Progenitor cell of endocrine pancreas (in vitro differentiated cells): Measurements from ENCODE around the gene ADAR. TPM values are rescaled to one million over a fixed set of nuclear protein-coding genes. Genes with fewer than 3 reads are reported as not detected.

ENCODE experiments used
- DNase-seq: peaks from one replicate; pipeline ENCODE4 v3.0.0; 2021; ENCODE audit warnings: low spot score; ENCODE audit not compliant: unreplicated experiment
- H3K27ac Mint-ChIP-seq: 2 replicates; pipeline ENCODE4 v1.8.0; 2021; ENCODE audit warnings: mild to moderate bottlenecking, moderate library complexity, mixed read lengths
- H3K27me3 Mint-ChIP-seq: 2 replicates; pipeline ENCODE4 v1.8.0; 2021; ENCODE audit warnings: mixed read lengths
- H3K36me3 Mint-ChIP-seq: 2 replicates; pipeline ENCODE4 v1.8.0; 2022; ENCODE audit warnings: mixed read lengths; ENCODE audit not compliant: insufficient read depth
- H3K4me1 Mint-ChIP-seq: 2 replicates; pipeline ENCODE4 v1.8.0; 2021; ENCODE audit warnings: low read depth, mixed read lengths
- H3K4me3 Mint-ChIP-seq: 2 replicates; pipeline ENCODE4 v1.8.0; 2021; ENCODE audit warnings: low read depth, mild to moderate bottlenecking, moderate library complexity, mixed read lengths
- H3K9me3 Mint-ChIP-seq: 2 replicates; pipeline ENCODE4 v1.8.0; 2021; ENCODE audit warnings: low read depth, mixed read lengths
- total RNA-seq: library from RNA; stranded (reverse); gene quantifications from 2 replicates; pipeline ENCODE4 v1.2.1, GENCODE V29; 2021
- TF ChIP-seq, protein P1 (sequence below): fragments of 200-600 bp; sonication (generic); IDR thresholded peaks from one replicate; pipeline ENCODE4 v1.5.0; 2021; ENCODE audit warnings: antibody characterized with exemption, mild to moderate bottlenecking; ENCODE audit not compliant: unreplicated experiment

The ADAR gene
- total RNA-seq, 1 donor from 2014 or later: 179 TPM

DNA sequence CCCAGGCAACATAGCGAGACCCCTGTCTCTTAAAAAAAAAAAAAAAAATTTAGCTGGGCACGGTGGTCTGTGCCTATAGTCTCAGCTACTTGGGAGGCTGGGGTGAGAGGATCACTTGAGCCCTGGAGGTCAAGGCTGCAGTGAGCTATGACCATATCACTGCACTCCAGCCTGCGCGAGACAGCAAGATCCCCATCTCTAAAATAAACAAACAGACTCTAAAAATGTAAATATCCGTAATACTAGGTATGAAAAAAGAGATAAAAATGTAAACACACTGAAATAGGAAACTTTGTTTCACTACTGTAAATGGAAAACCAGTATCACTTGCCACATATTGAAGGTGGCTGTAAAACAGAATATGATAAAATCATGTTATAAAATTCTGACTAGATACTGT lies 17.2 kb downstream of the ADAR start:
- Mint-ChIP-seq H3K4me1 (no peaks in the 10 kb centered on the region), H3K36me3 (peaks cover 32% of the 10 kb centered on the region), H3K27ac (no peak overlapping the region), H3K27me3 (no peaks in the 10 kb centered on the region), H3K4me3 (no peak overlapping the region), H3K9me3 (no peaks in the 10 kb centered on the region)
- TF ChIP-seq, protein P1, sequence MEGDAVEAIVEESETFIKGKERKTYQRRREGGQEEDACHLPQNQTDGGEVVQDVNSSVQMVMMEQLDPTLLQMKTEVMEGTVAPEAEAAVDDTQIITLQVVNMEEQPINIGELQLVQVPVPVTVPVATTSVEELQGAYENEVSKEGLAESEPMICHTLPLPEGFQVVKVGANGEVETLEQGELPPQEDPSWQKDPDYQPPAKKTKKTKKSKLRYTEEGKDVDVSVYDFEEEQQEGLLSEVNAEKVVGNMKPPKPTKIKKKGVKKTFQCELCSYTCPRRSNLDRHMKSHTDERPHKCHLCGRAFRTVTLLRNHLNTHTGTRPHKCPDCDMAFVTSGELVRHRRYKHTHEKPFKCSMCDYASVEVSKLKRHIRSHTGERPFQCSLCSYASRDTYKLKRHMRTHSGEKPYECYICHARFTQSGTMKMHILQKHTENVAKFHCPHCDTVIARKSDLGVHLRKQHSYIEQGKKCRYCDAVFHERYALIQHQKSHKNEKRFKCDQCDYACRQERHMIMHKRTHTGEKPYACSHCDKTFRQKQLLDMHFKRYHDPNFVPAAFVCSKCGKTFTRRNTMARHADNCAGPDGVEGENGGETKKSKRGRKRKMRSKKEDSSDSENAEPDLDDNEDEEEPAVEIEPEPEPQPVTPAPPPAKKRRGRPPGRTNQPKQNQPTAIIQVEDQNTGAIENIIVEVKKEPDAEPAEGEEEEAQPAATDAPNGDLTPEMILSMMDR: no peak
- DNase-seq: no peak

DNA sequence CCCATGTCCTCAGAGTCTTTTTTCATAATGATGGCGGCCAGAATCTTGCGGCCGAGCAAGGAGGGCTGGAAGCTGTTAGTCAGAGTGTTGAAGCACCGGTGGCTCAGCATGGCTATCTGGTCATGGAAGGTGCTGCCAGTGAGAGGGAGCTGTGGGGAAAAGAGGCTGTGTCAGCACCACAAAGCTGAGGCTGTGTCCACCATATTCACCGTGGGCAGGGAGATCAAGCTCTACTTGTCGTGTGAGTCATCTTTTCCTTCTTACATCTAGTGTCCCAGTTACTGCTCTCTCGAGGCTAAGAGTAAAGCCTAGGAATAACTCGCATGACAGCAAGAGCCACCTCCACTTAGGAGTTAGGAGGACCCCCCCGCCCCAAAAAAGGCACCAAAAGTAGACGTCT lies 18.2 kb downstream of the ADAR start:
- Mint-ChIP-seq H3K27me3 (no peaks in the 10 kb centered on the region), H3K4me3 (no peak overlapping the region), H3K9me3 (no peaks in the 10 kb centered on the region), H3K27ac (no peak overlapping the region), H3K36me3 (peaks cover 36% of the 10 kb centered on the region), H3K4me1 (no peaks in the 10 kb centered on the region)
- TF ChIP-seq, protein P1: no peak
- DNase-seq: no peak

DNA sequence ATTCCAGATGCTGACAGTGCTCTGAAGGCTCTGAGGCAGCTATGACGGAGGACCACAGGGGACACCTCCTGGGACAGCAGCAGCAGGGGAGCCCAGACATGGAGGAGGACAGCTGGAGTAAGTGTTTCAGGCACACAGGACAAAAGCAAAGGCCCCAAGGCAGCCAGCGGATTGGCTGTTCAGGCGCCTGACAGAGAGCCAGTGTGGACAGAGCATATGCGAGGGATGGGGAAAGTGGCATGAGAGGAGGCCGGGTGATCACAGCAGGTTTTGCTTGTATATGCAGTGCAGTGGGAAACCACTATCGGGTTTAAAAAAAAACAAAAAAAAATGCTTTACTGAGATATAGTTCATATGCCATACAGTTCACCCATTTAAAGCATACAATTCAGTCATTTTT lies 21.3 kb downstream of the ADAR start:
- H3K9me3 Mint-ChIP-seq: no peaks in the 10 kb centered on the region
- H3K27me3 Mint-ChIP-seq: no peaks in the 10 kb centered on the region
- no peak overlapping the region for H3K4me3 Mint-ChIP-seq
- DNase-seq: no peak
- no peak overlapping the region for H3K27ac Mint-ChIP-seq
- TF ChIP-seq, protein P1: no peak
- H3K36me3 Mint-ChIP-seq: peaks cover 35% of the 10 kb centered on the region
- no peaks in the 10 kb centered on the region for H3K4me1 Mint-ChIP-seq

DNA sequence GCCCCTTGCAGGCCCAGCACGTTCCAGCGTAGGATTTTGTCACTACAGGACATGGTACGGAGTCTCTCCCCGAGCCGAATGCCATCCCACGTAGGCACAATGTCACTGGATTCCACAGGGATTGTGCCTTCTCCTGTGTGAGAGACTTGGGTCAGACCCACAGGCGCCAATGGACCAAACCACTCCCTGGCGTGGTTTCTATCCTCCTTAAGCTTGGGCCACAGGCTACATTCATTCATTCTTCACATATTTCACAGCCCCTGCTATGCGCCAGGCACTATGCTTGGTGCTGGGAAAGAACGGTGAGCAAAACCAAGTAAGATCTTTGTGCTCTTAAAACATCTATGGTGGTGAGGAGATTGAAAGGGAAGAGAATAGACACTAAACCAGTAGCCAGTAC lies 21.8 kb downstream of the ADAR start:
- TF ChIP-seq, protein P1: no peak
- Mint-ChIP-seq H3K36me3 (peaks cover 35% of the 10 kb centered on the region), H3K4me1 (no peaks in the 10 kb centered on the region), H3K27ac (peak overlapping the region; percentile 74), H3K27me3 (no peaks in the 10 kb centered on the region), H3K9me3 (no peaks in the 10 kb centered on the region), H3K4me3 (no peak overlapping the region)
- no peak for DNase-seq

DNA sequence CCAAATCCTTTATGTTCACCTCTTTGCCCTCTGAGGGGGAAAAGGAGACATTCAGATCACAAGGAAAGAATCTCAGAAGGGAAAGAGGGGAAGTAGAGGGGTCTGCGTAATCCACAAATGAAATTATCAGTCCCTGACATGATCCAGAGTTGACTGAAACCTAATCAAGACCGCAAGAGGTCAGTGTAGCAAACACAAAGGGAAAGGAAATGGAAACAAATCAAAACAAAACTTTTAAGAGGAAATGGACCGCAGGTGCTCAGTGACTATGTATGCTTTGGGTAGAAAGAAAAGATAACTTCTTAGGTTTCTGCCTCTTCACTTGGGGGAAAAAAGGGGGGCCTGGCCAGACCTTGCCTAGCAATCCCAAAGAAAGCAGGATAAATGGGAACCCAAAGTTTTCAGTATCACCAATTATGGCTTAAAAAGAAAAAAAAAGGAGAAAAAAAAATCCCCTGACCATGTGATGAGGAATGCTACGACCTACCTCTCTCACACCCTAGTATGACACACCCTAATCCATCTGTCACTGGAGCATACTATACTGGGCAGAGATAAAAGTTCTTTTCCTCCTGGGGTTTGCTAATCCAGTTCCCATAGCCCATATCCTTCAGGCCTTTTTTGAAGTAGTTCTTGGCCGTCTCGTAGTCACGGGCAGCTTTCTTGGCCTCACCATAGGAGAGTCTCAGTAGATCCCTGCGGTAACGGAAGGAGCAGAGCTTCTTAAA lies 23.6 kb downstream of the ADAR start:
- Mint-ChIP-seq H3K27me3 (no peaks in the 10 kb centered on the region), H3K4me1 (no peaks in the 10 kb centered on the region), H3K27ac (no peak overlapping the region), H3K36me3 (peaks cover 36% of the 10 kb centered on the region), H3K4me3 (no peak overlapping the region), H3K9me3 (no peaks in the 10 kb centered on the region)
- no peak for DNase-seq
- TF ChIP-seq, protein P1: no peak
